Fibroblast of mammary gland (primary cell): ENCODE results near the gene CEP290.

Experiments used
- DNase-seq: peaks from one replicate; pipeline ENCODE4 v3.0.0-alpha.2; 2010; ENCODE audit warnings: low read depth
- H3K4me3 ChIP-seq: 2 replicates; pipeline ENCODE4 v1.5.1; 2011; ENCODE audit warnings: low read depth, mild to moderate bottlenecking, low read length, moderate library complexity; ENCODE audit not compliant: control insufficient read depth
- TF ChIP-seq, protein P1 (sequence below): conservative IDR thresholded peaks from 2 replicates; pipeline ENCODE4 v1.5.1; 2011; ENCODE audit warnings: low read depth, low read length, inconsistent platforms; ENCODE audit not compliant: control insufficient read depth, insufficient read depth

Gene CEP290

DNA sequence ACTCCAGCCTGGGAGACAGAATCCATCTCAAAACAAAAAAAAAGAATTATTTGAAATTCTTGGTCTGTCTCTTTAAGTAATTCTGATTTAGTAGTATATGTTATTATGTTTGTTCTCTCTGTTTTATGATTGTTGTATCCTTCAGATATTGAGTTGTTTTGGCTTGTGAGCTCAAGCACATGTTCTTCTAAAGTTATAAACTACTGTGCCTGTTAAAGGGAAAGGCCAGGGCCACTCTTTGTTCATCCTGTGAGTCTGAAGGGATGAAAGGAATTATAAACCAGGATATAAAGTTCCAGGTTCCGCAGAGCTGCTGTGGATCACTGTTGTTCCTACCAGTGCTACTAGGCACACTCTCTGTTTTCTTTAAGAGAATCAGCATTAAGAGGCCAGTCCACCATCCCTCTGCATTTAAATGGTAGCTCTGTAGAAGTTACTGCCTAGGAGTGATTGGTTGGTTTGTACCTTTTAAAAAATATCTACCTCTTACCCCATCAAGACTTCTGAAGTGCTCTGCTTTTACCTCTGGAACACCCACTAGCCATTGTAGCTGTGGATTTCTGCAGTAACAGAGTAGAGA is 14.3 kb upstream of the CEP290 start:
- DNase-seq, result no peak
- H3K4me3 ChIP-seq, result no peak overlapping the region
- TF ChIP-seq, protein P1, sequence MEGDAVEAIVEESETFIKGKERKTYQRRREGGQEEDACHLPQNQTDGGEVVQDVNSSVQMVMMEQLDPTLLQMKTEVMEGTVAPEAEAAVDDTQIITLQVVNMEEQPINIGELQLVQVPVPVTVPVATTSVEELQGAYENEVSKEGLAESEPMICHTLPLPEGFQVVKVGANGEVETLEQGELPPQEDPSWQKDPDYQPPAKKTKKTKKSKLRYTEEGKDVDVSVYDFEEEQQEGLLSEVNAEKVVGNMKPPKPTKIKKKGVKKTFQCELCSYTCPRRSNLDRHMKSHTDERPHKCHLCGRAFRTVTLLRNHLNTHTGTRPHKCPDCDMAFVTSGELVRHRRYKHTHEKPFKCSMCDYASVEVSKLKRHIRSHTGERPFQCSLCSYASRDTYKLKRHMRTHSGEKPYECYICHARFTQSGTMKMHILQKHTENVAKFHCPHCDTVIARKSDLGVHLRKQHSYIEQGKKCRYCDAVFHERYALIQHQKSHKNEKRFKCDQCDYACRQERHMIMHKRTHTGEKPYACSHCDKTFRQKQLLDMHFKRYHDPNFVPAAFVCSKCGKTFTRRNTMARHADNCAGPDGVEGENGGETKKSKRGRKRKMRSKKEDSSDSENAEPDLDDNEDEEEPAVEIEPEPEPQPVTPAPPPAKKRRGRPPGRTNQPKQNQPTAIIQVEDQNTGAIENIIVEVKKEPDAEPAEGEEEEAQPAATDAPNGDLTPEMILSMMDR, result no peak

- TF ChIP-seq, protein P1, result peak; percentile 38
- DNase-seq, result peak; percentile 76
- no peak overlapping the region for H3K4me3 ChIP-seq
Observed at GRCh38 chr12:88153959-88154358, 12.1 kb upstream of the CEP290 start.

GRCh38 chr12:88150063-88150462 is 8.2 kb upstream of the CEP290 start:
- TF ChIP-seq, protein P1, result no peak
- DNase-seq, result no peak
- H3K4me3 ChIP-seq, result no peak overlapping the region

DNA sequence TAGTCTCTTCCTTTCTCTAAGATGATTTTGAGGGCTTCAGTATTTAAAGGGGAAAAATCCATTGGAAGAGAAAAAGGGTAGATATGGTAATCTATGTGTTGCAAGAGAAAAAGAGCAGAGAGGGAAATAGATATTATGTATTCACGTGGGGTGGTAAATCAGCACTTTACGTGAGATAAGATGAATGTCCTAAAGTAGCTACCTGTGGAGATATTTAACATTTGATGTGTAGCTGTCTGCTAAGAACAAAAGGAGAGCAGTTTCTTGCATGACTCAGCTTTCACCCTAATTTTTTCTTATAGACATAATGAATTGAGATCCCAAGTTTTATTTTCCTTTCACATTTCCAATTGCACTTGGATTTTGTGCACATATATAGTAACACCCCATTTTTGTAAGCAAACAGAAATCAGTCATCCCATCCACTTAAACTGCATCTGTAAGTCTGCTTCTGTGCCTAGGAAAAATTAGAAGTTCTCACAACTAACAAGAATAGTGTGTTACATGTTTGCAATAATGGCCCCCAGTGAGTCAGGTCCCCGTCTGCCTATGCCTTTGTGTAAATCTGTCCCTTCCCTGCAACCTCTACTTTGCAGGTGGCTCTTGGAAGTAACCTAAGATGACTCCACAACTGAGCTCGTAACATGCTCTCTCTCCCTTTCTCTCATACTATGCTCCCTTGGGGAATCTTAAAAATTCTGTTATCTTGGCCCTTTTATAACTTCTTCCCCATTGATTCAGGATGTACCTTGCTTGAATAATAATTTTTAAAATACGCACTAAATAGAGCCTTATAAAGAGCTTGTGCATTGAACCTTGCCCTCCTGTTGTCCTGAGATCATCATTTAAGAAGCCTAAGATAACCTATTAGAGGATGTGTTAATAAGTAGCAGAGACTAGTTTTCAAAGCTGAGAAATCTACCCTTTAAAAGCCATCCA is 3.9 kb upstream of the CEP290 start:
- H3K4me3 ChIP-seq, result no peak overlapping the region
- TF ChIP-seq, protein P1, result no peak
- no peak for DNase-seq

DNA sequence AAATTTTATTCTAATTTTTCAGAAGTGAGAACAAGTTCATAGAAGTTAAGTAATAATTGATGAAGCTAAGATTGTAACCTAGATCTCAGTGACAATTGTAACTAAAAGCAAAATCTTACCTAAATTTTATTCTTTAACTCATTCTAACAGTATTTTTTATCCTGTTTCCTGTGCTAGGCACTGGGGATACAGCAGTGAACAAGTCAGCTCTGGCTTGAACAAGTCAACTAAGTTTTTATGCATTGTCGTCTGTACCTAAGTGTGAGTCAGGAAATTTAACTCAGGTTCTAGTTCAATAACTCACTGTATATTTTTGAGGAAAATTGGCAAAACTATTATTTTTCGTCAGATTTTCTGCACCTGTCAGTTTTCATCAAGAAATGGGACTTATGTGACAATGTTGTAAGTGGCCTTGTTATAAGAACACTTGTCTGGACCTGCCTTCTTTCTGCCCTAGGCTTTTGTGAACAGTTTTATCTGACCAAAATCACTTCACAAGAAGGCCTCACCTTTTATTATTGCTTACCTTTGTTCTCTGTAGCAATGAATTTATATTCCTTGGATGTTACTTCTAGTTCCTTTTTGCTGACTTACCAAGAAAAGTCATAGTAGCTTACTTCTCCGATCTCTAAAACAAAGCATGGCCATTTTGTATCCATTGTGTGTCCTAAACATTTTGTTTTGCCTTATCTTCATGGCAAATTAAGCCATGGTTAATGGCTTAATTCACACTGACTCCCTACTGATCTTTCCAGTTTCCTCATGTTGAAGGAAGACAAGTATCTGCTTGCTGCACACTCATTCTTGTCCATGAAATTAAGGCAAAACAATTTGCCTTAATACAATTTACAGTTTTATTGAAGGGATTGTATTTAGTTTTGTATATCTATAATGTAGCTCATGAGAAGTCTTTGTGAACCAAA is 2.9 kb upstream of the CEP290 start:
- H3K4me3 ChIP-seq, result no peak overlapping the region
- DNase-seq, result no peak
- TF ChIP-seq, protein P1, result no peak

DNA sequence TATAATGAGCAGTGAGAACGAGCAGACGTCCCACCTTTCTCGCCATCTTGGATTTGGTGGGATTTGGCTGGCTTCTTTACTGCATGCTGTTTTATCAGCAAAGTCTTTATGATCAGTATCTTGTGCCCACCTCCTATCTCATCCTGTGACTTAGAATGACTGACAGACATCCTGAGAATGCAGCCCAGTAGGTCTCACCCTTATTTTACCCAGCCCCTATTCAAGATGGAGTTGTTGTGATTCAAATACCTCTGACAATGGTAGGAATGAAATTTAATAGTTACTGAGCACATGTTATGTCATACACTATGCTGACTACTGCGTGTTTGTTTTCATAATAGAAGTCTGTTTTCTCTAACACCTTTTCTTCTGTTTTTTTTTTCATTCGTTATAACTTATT is 2.1 kb upstream of the CEP290 start:
- TF ChIP-seq, protein P1, result no peak
- no peak for DNase-seq
- H3K4me3 ChIP-seq, result no peak overlapping the region
